Cardiac septum (tissue), 1 donor: ENCODE measurements around the gene CDH8. TPM values are rescaled to one million over a fixed set of nuclear protein-coding genes. Genes with fewer than 3 reads are reported as not detected.

ENCODE experiments used
- DNase-seq: peaks from one replicate; pipeline ENCODE4 v3.0.0-alpha.2; 2020; ENCODE audit warnings: low spot score
- intact Hi-C: fragments of 100-400 bp; cut with DNase I; formaldehyde crosslinking; loops from one replicate; pipeline ENCODE4 v1.14.0; 2022
- total RNA-seq: library from RNA; stranded (reverse); fragmentation: NEBNext Ultra II Directional; extraction: Animal tissue kit (Norgen Biotek cat#: 25700); gene quantifications from one replicate; pipeline ENCODE4 v1.2.1, GENCODE V29; 2021
- donor health status: DM: no; HTN: no; CAD: no.

Gene CDH8
- total RNA-seq, 1 donor from 2014 or later, result 0.38 TPM

DNA sequence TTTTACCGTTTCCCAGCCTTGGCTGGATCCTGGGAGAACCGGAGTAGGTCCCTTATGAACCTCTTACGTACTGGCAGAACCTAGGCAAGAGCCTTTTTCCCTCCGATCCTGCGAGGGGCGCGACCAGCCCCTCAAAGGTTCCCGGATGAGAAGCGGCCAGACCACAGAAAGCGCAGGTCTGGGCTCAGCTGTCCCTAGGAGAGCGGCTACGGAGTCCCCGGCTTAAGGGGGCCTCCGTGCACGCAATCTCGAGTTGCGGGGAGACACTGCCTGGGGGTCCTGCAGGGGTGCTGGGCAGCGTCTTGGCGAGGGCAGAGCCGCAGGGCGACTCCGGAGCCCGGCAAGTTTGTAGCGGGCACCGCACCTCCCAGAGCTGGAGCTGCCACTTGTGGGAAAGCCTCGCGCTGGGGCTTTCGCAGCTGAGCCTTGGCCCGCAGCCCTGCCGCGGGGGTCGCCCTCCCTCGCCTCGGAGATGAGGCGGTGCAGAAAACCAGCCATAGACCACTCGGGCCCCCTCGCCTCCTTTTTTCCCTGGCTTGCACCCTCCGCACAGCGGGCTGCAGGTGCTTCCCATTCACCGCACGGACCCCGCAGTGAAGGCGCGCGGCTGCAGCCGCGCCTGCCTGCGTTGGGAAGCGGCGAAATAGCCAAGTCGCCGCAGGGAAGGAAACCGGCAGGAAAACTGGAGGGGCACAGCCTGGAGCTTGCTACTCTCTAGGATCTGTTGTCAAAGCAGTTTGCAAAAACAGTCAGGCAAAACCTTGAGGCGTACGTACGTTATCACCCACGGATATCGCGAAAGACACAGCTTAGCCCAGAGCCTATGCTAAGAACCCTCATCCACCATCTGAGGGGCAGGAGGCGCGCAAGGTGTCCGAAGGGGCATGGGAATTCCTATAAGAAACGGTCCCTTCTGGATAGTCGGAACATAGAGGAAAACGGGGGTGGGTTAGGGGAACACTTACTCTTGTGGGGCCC is 834 bp downstream of the CDH8 start:
- DNase-seq, result no peak
- intact Hi-C loops, result no loop called here

DNA sequence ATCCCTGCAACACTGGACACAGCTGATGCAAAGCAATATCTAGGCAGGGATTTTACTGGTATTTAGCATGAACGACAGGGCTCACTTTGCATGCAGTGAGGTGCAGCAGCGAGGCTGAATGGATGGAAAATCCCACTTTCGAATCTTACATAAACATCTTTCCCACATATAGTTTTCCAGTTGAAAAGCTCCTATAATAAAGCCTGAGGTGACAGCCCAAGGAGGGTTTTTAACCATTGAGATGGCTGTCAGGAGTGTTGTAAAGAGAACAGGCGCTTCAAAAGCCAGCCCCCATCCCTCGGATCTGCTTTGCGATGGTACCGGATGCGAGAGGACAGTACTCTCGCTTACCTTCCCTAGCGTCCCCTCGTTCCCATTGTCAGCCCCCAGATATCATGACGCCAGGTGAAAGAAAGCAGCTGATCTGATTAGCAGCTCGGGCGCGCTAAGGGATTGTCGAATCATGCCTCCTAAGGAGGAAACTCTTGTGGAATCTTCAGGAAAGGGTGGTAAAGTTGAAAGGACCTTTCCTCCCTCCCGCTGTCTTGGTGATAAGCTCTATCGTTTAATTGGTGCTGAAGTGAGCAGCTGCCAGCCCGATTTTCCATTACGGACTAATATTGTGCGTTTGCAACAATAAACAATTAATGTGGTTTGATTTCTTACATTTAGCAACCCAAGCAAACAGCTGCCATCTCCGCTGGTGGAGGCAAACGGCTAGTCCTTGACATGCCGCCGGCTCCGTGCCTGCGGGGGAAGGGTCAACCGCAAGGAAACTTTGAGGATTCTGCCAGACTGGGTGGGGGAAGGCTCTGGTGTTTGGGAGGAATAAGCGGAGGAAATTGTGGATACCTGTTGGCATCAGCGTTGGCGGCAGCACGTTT is 1.8 kb downstream of the CDH8 start:
- intact Hi-C loops, result no loop called here
- DNase-seq, result no peak

DNA sequence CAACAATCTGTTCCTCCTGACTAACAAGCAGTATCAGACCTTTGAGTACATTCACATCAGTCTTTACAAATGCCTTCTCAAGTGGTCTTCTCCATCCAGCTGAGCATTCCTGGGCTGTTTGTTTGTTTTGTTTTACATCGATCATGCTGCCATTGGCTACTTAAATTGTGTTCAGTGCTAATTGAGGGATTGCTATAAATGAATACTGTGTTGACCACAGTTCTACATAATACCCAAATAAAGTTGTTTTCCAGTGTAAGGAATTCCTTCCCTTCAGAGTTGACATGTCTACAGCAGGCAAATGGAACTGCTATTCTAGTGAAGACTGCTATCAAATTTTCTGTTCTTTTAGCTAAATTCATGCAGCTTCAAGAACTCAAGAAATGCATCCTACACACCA is 3.2 kb downstream of the CDH8 start:
- intact Hi-C loops, result no loop called here

DNA sequence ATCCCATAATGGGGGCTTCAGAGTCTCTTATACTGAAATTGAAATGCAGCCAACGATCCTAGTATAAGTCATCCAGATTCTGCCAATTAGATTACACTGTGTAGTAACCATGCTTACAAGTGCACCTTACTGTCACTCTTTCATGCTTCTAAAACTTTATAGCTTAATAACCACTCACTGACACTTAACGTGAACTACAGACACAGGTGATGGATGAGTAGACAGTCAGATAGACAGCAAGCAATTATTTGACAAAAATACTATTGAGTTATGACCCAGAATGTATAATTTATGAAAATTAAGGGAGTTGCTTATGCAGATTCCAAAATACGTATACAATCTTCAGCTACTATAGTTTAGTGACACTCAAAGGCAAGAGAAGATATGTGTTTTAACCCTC is 6.3 kb downstream of the CDH8 start:
- intact Hi-C loops, result no loop called here
- no peak for DNase-seq

More for the DNA sequence above, 3.2 kb downstream of the CDH8 start:
- no peak for DNase-seq

DNA sequence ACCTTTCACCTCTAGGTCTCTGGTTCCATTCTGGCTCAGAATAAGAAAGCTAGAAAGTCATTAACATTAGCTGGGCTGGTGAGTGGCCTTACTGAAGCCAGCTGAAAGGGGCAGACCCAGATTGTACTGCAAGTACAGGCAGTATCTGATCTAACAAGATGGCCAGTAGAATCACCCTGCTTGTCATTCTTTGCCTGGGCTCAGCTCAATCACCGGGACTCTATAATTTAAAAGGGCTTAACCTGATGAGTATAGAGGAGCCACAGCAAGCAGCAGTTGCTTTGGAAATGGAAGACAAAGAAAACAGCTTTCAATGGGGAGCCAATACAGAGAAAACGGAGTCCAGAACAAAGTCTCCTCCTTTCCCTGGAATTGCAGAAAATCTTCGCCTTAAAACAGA is 13.6 kb downstream of the CDH8 start:
- intact Hi-C loops, result no loop called here
- no peak for DNase-seq

DNA sequence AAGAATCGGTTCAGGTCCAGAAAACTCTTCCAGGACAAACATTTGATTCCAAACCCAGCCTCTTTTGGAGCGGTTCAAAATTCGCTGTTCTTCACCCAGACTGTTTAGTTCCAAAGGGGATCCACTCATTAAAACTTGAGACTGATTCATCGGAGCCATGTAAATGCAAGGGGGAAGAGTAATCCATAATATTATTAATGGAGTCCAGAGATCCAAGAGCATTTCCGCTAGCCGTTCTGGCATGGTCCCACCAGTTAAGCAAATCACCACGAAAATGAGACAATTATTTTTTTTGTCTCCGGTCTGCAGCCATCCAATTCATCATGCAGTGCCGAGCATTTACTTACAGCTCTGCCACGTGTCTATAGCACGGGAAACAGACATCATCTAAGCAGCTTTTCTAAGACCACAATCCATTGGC is 15.1 kb downstream of the CDH8 start:
- intact Hi-C loops, result no loop called here
- DNase-seq, result no peak

DNA sequence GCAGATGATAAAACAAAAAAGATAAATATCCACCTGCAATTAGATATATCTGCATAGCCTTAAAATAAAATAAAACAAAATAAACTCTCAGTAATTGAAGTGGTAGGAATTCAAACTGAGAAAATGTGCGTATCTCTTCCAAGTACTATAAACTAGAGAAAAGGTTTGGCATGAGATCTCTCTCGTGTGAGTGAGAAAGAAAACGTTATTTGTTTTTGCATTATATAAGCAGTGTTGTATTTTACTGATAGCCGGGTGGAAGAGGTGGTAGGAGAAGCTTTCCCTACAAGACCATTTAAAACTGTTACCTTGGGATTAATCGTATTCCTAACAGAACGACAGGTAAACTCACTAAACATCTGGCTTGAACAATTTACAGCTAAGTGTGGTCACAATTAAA is 15.6 kb downstream of the CDH8 start:
- intact Hi-C loops, result no loop called here
- no peak for DNase-seq

DNA sequence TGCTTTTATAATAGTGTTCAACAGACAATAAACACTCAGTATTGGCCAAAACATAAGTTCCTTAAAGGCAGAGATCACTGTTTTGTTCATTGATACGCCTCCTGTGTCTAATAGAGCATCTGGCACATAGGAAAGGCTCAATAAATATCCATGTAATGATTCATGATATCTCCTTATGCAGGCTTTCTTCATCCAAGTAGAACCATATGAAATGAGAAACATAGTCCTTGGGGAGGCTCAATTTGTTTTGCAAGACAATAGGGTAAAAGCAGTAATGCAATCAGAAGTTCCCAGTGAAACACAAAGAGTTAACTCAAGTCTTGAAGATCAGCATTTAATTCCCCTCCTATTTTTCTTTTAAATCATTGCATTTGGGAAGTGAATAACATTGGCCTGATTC is 16.4 kb downstream of the CDH8 start:
- DNase-seq, result no peak
- intact Hi-C loops, result no loop called here

DNA sequence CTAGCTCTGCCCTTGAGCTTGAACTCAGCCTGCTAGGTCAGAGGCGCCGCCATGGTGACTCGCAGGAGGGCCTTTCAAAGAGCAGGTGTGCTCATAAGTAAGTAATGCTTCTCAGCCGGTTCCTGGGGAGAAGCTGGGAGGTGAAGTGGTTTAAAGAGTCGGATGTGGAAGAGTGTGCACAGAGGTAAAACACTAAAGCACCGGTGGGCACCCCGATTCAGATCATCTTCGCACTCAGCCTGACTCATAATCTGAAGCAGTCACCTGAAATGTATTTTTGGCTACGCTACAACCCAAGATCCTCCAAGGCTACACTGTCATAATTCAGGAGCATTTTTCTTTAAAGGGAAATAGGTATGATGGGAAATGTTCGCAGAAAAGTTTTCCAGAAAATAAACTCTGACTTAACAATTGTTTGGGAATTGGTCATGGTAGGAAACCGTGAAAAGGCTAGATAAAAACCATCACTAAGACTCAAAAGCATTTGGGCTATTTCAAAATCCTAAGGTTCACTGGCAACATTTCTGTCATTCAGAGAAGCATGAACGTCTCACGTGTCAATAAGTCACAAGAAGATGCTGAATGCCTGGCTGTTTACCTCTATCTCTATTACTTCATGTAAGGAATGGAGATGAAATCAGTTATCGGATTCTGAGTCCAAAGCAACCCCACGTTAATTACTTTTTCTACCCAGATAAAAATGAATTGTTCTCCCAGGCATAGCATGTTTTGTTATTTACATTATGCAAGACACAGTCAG is 17.8 kb downstream of the CDH8 start:
- intact Hi-C loops, result no loop called here

DNA sequence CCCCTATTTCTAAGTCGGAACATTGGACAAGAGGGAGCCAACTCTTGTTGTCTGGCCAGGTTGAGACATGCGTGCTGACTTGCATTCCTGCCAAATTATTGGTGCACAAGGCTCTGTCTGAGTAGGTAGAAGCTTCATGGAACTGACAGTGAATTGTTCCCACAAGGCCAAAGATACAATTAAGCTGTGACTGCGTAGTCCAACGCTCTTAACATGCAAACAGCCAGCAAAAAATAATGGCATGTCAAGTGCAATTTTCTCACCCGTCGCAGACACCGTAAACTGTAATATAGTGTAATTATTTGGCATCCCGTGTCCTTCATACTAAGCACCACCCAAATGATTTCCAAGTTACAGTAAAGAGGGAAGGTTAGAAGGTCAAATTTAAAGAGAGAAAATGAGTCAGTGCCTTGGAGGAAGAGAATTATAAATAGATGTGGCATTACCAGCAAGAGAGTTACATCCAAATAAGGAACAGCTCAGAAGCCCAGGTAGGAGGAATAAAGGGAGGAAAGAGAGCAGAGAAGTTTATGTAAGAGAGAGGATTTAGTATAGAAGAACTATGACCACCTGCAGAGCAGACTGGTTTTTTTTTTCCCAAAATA is 21.8 kb downstream of the CDH8 start:
- no peak for DNase-seq
- intact Hi-C loops, result no loop called here

More for the DNA sequence above, 17.8 kb downstream of the CDH8 start:
- no peak for DNase-seq

DNA sequence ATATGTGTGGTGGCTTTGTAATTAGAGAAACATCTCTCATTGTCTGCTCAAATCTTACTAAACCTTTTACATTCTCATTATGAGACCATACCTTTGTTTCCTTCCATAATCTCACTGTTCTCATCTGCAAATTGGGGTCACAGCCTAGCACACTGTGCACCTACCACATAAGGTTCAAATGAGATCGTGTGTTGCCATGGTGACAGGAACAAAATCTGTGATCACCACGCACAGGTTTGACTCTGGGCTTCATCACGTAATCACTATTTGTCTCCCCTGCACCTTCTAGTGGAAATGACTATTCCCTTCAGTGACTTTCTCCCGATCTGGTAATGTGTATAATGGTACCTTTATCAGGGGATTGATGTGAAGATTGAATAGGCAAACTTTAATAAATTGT is 26.1 kb downstream of the CDH8 start:
- DNase-seq, result no peak
- intact Hi-C loops, result no loop called here

DNA sequence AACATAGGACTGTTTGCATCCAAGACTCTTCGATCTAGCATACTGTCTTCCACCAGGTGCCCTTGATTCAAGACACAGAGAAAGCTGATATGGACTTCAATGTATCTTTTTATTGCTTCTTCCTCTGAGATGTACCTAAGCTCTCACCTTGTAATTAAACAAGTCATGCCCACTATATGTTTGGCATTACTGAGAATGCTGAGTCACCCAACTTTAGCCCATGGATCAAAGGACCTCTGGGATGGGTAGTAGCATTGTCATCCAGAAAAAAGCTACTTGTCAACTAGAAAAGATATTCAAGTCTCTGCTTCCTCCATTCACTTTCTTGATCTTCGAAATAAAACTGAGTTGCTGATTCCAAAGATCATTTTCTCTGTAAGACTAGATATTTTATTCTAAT is 37.8 kb downstream of the CDH8 start:
- intact Hi-C loops, result no loop called here

DNA sequence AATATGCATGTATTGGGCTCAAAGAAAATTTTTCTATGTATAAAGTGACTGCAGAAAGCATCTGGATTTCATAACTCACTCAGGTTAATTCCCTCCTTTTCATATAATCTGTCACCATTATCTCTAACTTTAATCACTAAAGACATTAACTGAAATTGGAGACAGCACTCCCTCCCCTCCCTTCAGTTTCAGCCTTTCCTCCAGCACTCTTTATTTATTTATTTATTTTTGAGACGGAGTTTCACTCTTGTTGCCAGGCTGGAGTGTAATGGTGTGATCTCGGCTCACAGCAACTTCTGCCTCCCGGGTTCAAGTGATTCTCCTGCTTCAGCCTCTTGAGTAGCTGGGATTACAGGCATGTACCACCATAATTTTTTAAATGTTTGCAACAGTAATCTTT is 43.1 kb downstream of the CDH8 start:
- intact Hi-C loops, result no loop called here
- no peak for DNase-seq

More for the DNA sequence above, 37.8 kb downstream of the CDH8 start:
- no peak for DNase-seq

DNA sequence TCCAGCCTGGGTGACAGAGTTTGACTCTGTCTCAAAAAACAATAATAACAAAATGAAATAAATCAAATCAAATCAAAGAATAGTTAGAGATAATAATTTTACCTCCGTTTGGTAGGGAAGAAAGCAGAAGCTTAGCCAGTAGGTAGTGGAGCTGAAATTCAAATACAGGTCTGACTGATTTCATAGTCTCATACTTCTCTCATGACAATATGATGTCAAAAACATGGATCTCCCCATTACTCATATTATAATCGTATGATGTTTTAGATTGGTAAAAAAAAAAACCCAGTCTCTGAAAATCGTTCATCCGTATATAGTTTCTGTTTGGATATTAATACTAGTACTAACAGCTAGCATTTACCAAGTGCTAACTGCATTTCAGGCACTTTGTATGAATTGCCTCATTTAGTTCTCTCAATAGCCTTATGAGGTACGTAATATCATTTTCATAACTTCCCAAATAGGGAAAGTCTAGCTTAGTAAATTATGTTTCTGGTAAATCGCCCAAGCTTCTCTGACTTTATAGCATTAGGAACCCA is 48.7 kb downstream of the CDH8 start:
- DNase-seq, result no peak
- intact Hi-C loops, result no loop called here

DNA sequence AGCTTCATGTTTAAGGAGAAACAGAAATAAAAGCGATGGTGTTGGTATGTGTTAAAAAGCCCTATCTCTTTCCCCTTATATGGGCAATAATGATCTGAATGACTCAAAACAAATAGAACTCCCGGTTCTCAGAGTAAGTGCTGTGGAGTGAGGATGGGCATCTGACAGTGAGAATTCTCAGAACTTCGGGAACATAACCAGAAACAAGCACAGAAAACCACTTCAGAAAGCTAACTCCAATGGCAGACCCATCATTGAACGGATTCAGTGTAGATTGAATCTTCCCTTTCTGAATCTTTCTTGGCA is 67.2 kb downstream of the CDH8 start:
- intact Hi-C loops, result no loop called here
- DNase-seq, result no peak

DNA sequence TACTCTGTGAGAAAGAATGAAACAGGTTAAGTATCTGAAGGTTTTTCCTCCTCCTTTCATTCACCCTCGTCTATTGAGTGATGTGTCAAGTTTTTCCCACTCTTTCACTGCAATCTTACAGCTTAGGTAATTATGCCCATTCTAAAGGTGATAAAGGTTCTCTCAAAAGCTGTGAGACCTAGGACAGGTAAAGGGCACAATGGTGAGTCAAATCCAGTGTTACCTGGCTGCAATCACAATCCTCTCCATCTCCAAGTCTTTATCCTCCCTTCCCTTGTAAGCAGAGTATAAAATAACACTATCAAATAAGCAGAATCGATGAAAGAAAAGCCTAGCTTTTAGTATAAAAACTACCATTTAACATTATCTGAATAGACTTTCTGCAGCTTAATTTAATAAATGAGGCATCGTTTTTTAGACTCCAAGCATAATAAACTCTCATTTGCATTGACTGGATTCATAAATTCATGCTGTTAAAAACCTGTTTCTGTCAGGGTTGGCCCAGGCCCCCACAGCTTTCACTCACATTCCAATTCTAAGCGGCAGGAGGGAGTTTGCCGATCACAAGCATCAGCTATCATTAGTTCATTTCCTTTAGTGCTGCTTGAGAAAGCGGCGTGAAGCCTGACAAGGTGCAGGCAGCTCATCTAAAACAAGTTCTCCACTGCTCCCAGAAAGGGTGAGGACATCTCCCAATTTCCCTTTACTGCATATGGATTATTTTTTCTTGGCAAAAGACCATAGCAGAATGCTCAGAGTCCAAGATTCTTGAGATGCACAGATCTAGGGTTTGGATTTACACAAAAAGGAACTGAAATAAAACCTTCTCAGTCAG is 67.8 kb downstream of the CDH8 start:
- intact Hi-C loops, result no loop called here
- no peak for DNase-seq

DNA sequence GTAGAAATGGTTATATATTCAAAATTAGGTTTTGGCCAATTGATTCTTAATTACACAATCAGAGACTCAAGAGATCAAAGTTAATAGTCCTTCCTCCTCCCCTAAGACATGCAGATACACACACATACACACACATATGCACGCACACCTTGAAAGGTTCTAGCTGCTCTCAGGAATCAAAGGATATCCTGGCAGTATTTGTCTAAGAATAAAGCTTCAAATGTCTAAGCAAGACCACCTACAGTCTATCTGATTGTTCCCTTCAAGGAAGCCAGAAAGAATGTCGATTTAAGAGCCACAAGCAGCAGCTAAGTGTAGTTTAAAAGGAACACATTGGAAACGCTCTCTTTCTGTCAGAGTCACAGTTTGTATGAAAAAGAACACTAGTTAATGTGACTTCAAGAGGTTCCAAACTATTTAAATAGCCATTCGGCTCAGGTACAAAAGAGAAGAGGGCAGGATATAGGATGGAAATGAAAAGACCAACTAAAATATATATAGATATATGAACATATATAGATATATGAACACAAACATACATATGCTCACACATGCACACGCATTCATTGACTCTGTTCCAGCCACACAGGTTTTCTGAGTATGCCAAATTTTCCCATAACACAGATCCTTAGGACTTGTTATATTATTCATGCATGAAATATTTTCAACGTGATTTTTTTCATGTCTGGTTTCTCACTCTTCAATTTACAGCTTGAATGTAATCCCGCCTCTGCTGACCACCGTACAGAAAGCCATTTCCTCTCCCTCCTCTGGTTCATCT is 79.0 kb downstream of the CDH8 start:
- intact Hi-C loops, result no loop called here
- DNase-seq, result no peak

DNA sequence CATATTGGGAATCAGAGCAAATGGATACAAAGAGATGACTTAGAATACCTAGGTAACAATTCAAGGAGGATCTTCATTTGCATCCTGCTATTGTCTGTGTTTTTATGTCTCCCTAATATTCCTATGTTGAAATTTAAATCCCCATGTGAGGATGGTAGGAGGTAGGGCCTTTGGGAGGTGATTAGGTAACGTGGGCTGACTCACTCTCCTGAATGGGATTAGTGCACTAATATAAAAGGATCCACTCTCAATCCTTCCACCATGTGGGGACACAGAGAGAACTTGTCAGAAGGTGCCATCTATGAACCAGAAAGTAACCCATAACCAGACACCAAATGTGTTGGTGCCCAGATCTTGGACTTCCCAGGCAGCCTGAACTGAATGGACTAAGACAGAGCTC is 83.4 kb downstream of the CDH8 start:
- DNase-seq, result no peak
- intact Hi-C loops, result no loop called here
